Islet precursor cell (in vitro differentiated cells): Measurements from ENCODE around the gene PARVA.
A peak's percentile ranks its signal among the peaks of the same experiment; 100 is the strongest.

Experiments
- DNase-seq: peaks from one replicate; pipeline ENCODE4 v3.0.0-alpha.2; 2018

Gene PARVA

GRCh38 chr11:12404436-12404835, 27.1 kb downstream of the PARVA start:
- DNase-seq = no peak

- DNase-seq = no peak
Observed at GRCh38 chr11:12408156-12408770, 30.9 kb downstream of the PARVA start.

- DNase-seq = no peak
Observed at GRCh38 chr11:12409621-12410005, 32.2 kb downstream of the PARVA start.

- DNase-seq = peak; percentile 70
Observed at GRCh38 chr11:12410006-12410728, 32.8 kb downstream of the PARVA start.

- no peak for DNase-seq
Observed at GRCh38 chr11:12411393-12411792, 34.0 kb downstream of the PARVA start.

GRCh38 chr11:12411806-12412727, 34.7 kb downstream of the PARVA start:
- DNase-seq = peak; percentile 96

- no peak for DNase-seq
Observed at GRCh38 chr11:12413141-12414052, 36.0 kb downstream of the PARVA start.

- DNase-seq = no peak
Observed at GRCh38 chr11:12414611-12415010, 37.2 kb downstream of the PARVA start.

GRCh38 chr11:12415342-12415966, 38.1 kb downstream of the PARVA start:
- DNase-seq = no peak

- DNase-seq = no peak
Observed at GRCh38 chr11:12416552-12416951, 39.2 kb downstream of the PARVA start.

- DNase-seq = peak; percentile 83
Observed at GRCh38 chr11:12417691-12418611, 40.6 kb downstream of the PARVA start.

- no peak for DNase-seq
Observed at GRCh38 chr11:12420040-12420439, 42.7 kb downstream of the PARVA start.

- DNase-seq = no peak
Observed at GRCh38 chr11:12420706-12421105, 43.3 kb downstream of the PARVA start.

- no peak for DNase-seq
Observed at GRCh38 chr11:12421386-12421785, 44.0 kb downstream of the PARVA start.

GRCh38 chr11:12426176-12426575, 48.8 kb downstream of the PARVA start:
- no peak for DNase-seq

GRCh38 chr11:12429155-12429554, 51.8 kb downstream of the PARVA start:
- DNase-seq = no peak

- DNase-seq = peak; percentile 76
Observed at GRCh38 chr11:12430351-12430750, 53.0 kb downstream of the PARVA start.

- no peak for DNase-seq
Observed at GRCh38 chr11:12430954-12431595, 53.7 kb downstream of the PARVA start.

GRCh38 chr11:12432507-12432906, 55.1 kb downstream of the PARVA start:
- DNase-seq = no peak

GRCh38 chr11:12433121-12433520, 55.8 kb downstream of the PARVA start:
- no peak for DNase-seq
